Skeletal muscle cell (primary cell): ENCODE measurements around the gene ZNF334.
A peak's percentile ranks its signal among the peaks of the same experiment; 100 is the strongest.

Source experiments
- DNase-seq: peaks from one replicate; pipeline ENCODE4 v3.0.0-alpha.2; 2010; ENCODE audit warnings: low read depth
- H3K4me3 ChIP-seq: 2 replicates; pipeline ENCODE4 v1.5.1; 2011; ENCODE audit warnings: low read depth, mild to moderate bottlenecking, control low read depth, low read length, moderate library complexity

Gene ZNF334

DNA sequence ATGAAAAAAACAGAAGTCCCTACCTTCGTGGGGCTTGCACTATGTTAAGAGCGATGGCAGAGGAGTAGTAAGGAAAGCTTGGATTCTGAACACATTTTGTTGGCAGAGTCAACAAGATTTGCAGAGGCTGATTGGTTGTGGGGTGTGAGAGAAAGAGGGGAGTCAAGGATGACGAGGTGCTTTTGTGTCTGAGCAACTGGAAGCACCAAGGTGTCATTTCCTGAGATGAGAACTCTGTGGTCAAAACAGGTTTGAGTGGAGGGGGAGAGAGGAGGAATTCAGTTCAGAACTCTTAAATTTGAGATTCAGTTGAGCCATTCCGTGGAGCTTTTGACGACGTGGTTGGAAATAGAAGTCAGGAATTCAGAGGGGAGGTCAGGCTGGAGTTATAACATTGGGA lies 33.6 kb upstream of the ZNF334 start:
- DNase-seq: no peak
- H3K4me3 ChIP-seq: no peak overlapping the region

DNA sequence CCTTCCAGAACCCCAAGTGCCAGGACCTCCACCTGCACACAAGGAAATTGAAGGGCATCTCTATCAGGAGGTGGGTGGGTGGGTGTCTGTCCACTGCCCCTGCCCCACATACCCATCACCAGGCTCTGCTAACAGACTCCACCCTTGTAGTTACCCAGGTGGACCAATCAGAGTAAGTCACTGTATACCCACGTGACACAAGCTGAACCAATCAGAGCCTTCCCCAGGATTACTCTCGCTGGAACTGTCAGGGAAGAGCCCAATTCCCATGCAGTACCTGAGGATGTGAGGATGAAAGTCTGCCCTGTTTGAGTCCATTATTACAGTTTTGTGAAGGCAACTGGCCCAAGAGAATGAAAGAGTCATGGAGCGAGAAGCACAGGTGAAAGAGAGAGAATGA lies 32.9 kb upstream of the ZNF334 start:
- H3K4me3 ChIP-seq: no peak overlapping the region
- DNase-seq: no peak

DNA sequence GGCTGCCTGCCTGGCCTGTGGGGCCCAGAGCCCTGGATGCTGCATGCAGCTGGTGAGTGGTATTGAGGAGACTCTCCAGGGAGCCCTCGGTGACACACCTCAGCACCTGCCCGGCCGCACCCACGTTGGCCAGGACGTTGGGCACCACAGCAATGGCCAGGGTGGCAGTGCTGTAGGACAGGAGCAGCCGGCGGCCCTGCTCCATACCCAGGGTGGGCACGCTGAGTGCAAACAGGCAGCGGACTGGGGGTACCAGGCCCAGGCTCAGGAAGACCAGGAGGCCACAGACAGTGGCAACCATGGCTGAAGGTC lies 32.4 kb upstream of the ZNF334 start:
- H3K4me3 ChIP-seq: no peak overlapping the region
- no peak for DNase-seq

DNA sequence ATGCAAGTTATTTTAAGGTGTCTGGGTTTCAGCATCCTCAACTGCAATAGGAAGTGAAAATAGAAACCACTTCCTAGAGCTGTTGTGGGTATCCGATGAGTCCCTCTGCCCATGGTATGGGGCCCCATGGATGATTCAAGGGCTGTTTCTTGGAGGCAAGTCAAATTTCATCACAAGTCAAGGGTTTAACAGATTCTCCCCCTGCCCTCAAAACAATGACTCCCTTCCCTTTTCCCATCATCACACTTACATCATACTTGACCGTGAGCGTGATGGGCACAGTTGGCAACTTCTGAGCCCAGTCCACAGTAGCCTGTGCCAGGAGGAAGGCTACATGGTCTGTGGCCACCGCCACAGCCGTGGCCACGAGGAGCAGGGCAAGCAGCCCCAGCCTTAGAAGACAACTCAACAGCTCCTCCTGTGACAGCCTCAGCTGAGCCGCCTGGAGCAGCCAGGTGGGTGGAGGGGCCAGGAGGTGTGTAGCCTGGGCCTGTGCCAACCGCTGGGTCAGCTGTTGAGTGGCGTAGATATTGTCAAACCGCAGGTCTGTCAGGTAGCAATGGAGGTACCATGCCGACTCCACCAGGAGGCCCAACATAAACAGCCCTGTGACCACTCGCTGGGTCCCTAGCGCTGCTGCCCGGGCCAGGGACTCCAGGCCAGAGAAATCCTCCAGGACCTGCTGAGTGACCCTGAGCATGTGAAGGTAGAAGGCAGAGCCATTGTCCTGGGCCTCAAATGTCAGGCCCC lies 31.9 kb upstream of the ZNF334 start:
- no peak overlapping the region for H3K4me3 ChIP-seq
- DNase-seq: peak; percentile 49

DNA sequence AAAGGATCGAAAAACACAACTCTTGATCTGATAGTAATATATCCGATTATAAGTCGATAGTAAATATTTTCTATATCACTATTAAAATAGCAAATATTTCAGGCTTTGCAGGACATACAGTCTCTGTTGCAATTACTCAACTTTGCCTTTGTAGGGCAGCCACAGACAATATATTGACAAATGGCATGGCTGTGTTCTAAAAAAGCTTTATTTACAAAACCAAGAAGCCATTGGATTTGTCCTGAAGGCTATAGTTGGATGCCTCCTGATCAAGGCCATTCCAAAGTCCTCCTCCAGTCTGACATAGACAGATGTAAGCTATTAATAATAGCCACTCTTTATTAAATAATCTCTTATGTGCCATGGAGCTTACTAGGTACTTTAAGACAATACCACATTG lies 31.2 kb upstream of the ZNF334 start:
- no peak for DNase-seq
- no peak overlapping the region for H3K4me3 ChIP-seq

DNA sequence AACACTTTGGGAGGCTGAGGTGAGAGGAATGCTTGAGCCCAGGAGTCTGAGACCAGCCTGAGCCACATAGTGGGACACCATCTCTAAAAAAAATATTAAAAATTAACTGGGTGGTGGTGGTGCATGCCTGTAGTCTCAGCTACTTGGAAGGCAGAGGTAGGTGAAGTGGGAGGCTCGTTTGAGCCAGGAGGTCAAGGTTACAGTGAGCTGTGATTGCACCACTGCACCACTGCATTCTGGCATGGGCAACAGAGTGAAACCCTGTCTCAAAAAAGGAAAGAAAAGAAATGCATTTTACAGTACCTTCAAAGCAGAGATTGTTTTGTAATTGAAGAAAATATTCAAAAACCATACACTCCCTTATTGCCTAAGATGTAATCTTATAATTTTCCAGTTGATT lies 30.6 kb upstream of the ZNF334 start:
- no peak overlapping the region for H3K4me3 ChIP-seq
- no peak for DNase-seq

DNA sequence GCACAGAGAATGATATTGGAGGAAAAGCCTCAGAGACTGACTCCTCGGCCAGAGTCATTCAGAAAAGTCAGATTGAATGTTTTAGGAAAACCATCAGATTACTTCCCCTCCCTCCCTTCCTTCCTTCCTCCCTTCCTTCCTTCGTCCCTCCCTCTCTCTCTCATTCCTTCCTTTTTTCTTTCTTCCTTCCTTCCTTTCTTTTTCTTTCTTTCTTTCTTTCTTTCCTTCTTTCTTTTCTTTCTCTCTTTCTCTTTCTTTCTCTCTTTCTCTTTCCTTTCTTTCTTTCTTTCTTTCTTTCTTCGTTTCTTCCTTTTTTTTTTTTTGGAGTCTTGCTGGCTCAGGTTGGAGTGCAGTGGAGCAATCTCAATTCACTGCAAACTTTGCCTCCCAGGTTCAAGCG lies 29.7 kb upstream of the ZNF334 start:
- DNase-seq: no peak
- H3K4me3 ChIP-seq: no peak overlapping the region

DNA sequence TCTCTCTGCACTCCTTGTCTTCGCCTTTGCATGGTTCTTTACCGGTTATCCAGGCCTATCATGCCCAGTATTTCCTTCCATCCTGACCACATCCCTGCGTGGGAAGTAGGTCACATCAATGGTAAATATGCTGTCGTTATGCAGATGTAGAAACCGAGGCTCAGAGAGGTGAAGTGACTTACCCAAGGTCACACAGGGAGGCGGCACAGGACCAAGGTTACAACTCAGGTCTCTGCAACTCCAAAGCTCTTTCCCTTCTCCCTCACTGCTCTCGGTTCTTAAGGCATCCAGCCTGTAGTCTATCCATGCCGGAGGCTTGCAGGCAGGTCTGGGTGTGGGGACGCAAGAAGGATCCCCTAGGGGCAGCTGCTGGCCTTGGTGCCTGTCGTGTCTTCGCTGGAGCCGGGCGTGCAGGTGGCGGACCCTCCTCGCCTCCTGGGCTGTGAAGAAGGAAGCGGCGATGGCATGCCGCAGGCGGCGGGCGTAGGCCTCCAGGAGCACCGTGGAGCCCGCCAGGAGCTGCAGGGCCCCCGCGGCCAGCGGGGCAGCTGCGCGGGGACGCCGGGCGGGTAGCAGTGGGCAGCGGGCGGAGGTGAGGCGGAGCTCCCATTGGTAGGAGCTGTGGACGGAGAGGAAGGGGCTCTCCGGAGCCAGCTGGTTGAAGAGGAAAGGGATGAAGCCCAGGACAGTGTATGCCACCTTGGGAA lies 28.0 kb upstream of the ZNF334 start:
- no peak for DNase-seq
- H3K4me3 ChIP-seq: no peak overlapping the region

DNA sequence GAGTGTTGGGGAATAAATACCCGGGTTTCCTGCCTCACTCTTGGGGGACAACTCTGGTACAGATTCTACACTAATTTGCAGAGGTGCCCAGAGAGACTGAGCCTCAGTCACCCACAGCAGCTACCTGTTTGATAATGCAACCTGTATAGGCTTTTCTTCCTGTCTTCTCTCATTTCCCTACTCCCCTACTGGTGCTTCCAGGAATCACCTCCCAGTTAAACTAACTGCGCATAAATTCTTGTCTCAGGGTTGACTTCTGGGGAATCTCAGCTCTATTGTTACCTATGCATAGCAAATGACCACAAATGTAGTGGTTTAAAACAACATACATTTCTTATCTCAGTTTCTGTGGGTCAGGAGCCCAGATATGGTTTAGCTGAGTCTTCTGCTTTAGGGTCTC lies 25.8 kb upstream of the ZNF334 start:
- DNase-seq: no peak
- no peak overlapping the region for H3K4me3 ChIP-seq

DNA sequence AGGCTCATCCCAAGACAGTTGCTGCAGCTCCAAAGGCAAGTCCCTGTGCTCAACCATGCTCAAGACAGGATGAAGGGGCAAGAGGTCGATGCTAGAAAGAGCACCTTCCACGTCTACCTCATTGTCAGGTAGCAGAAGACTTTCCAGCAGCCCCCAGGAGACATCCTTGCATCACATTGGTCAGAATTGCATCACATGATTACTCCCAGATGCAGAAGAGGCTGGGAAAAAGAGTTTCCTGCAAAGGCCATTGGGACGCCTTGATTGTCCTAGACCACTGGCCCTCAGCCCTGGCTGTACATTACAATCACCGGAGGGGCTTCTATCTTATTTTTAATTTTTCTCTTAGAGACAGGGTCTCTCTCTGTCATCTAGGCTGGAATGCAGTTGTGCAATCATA lies 17.3 kb upstream of the ZNF334 start:
- no peak for DNase-seq
- H3K4me3 ChIP-seq: no peak overlapping the region

DNA sequence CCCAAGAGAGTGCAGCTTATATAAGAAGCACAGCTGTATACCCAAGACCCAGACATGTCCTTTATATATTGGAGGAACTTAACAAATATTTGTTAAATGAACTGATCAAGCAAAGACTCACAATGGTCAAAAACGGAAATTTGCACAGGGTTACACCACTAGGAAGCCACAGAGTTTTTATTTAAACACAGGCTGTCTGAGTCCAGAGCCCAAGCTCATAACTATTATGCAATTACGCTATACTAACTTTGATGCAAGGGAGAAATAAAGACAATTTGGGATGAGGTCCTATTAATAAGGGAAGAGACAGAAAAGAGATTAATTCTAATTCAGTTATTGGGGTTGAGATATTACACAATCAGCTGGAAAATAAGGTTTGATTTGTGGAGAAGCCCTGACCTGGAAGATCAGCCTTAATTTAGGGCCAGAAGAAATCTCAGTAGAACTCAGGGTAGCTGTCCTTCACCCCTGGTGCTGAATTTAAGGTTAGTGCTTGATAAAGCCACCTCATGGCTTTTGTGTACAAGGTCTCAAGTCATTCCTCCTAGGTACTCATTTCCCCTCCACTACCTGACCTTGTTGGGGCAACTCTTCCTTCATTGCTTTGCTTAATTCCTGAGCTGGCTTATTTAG lies 10.5 kb upstream of the ZNF334 start:
- DNase-seq: no peak
- H3K4me3 ChIP-seq: no peak overlapping the region

DNA sequence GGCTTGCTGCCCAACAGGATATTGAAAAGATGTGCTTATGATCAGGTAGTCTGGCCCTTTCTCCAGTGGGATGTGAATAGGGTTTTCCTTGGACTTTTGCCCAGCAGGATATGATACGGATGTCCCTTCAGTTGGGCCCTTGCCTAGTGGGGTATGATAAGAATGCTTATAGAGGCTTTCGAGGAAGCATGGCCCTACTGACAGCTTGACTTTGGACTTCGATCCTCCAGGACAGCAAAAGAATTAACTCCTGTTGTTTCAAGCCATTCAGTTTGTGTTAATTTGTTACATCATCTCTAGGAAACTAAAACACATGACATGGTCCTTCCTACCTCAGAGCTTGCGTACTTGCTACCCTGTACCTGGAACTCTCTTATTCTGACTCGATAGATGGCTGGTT lies 9.7 kb upstream of the ZNF334 start:
- H3K4me3 ChIP-seq: no peak overlapping the region
- DNase-seq: no peak

DNA sequence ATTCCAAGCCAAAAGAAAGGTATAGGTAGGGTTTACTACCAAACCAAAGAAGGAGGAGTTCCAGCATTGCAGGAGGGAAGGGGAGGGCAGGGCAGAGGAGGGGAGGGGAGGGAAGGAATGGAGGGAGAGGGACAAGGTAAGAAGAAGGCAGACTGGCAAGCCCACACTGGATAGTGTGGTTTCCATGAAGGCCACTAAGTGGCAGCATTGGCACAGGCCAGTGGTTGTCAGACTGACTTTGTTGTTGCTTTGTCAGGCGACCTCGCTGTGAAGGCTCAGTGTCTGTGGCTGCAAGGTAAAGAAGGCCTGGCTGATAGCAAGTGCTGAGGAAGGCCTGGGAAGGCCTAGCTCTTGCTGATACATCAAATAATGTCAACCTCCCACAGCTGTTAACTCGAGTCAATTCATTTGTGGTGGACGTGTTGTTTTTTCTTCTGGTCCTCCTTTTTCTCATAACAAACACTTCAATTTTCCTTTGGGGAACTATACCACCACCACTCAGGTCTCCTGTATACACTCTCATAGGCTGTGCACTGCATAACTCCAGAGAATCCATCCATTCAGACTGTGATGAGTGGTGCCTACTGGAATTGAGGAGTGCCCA lies 7.7 kb upstream of the ZNF334 start:
- no peak overlapping the region for H3K4me3 ChIP-seq
- peak; percentile 15 for DNase-seq

DNA sequence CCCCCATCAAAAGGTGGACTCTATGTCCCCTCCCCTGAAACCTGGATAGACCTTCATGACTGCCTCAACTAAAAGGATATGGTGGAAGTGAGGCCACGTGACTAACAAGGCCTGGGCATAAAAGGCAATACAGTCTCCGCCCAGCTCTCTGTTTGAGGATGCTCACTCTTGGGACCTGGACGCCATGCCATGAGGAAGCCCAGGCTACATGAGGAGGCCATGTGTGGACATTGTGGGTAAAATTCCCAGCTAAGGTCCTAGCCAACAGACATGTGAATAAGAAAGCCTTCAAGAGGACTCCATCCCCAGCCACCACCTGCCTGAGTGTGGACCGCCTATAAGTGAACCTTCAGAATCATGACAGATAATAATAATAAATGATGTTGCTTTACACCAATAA lies 7.2 kb upstream of the ZNF334 start:
- DNase-seq: no peak
- no peak overlapping the region for H3K4me3 ChIP-seq

DNA sequence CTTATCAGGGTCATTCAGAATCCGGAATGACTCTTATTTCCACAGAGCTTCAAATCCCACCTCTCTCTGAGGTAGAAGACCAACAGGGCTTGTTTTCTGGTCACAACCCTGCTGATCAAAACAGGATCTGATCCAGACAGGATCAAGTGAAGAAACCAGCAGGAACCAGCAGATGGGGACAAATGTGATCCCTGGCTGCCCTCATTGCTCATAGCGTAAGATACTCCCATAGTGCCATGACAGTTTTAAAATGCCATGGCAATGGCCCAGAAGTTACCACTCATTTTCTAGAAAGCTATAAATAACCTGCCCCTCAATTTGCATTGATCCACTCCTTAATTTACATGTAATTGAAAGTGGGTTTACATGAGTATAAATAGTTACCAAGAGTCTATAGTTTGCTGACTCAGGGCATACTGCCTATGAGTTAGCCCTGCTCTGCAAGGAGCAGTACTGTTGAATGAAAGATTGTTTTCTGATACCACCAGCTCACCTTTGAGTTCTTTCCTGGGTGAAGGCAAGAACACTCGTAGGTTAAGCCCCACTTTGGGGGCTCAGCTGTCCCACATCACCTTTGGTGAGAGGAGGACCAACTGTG lies 6.2 kb upstream of the ZNF334 start:
- DNase-seq: no peak
- no peak overlapping the region for H3K4me3 ChIP-seq

DNA sequence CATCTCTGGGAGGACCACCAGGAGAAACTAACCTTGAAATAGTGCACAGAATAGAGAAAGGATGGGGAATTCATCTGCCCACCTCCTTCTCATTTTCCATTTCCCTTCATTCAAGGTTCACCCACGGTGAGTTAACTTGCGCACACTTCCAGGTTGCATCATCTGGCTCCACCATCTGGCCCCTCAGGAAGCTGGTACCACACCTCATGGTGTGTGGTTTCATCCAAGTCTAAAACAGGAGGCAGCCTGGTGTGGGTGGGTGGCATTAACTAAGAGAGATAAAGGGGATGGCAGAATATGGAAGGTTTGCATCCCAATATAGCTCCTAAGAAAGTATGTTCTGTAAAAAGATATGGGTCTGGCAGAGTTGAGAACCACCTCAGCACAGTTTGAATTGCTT lies 3.8 kb downstream of the ZNF334 start:
- DNase-seq: no peak
- no peak overlapping the region for H3K4me3 ChIP-seq

DNA sequence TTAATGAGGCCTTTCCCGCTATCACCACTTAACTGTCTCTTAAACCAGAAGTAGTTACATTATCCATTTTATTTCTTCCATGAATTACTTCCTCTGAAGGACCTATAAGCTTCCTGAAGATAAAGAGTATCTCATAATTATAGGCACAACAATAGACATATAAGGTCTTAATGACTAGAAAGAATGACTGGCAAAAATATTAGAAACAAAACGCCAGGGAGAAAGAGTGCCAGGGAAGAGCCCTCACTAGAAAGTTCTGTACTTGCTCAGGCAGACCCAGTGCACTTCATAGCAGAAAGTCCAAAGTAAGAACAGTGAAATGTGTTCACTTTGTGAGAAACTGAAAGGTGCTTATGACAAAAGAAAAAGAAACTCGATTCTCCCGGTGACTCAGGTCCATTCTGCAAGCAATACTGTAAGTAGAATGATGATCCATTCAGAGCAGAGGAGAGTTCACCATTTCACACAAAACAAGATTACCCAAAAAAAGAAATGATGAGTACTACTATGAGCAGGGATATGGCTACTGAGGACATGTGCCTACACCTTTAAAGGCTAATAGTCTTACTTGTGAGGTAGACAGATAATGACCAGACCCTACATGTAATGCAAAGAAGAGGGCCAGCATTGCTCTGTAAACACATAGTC lies 5.5 kb downstream of the ZNF334 start:
- no peak overlapping the region for H3K4me3 ChIP-seq
- no peak for DNase-seq

DNA sequence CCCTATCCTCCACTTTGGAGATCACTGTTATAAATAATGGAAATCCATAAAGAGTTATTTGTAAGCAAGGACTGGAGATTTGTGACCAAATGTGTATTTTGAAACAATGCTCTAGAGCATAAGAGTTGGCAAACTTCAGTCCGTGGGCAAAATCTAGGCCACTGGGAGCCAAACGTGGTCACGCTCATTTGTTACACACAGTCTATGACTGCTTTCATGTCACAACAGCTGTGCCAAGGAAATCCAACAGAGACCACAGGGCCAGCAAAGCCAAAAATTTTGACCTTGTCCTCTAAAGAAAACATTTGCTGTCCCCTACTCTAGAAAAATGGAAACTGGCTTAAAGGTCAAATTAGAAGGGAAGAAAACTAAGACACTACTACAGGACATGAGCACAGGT lies 7.9 kb downstream of the ZNF334 start:
- DNase-seq: no peak
- H3K4me3 ChIP-seq: no peak overlapping the region

DNA sequence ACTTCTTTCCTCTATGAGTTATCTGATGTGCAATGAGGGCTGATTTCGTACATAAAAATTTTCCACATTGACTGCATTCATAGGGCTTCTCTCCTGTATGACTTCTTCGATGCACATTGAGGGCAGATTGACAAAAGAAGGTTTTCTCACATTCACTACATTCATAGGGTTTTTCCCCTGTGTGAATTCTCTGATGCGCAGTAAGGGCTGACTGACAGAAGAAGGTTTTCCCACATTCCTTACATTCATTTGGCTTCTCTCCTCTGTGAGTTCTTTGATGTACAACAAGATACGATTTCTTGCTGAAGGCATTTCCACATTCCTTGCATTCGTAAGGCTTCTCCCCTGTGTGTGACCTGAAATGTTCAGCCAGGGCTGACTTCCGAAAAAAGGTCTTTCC lies 11.4 kb downstream of the ZNF334 start:
- no peak for DNase-seq
- H3K4me3 ChIP-seq: no peak overlapping the region
